Measurements from ENCODE around the gene DDX20.

DNA sequence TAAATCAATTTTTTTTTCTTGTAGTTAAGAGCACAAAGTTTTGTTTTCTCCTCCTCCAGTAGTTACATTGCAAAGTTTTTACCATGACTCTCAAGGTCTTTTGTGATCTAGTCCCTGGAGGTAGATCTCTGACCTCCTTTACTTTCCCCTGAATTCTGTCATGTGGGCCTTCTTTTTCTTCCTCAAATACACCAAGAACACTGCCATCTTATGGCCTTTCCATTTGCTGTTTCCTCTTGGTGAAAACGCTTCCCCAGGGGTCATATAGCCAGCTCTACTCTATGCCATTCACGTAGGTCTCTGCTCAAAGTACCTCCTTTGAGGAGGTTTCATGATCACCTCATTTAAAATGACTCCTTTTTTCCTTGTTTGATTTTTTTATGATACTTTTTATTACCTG lies 2.7 kb downstream of the DDX20 start:
- no peak for TF ChIP-seq SUZ12 (IDR thresholded peaks at IDR 0.05; ENCODE audit: extremely low read depth, insufficient read depth, insufficient read length)
- no peak for TF ChIP-seq ZNF274 (IDR thresholded peaks at IDR 0.05; ENCODE audit: low read depth, low read length)

Measured in NT2/D1 (cell line).